Stimulated activated CD8-positive, alpha-beta memory T cell treated with anti-CD3 and anti-CD28 coated beads, Interleukin-7, amount 100 ng/mL, for 4 hours (primary cell): ENCODE measurements around the gene USP5.
A peak's percentile ranks its signal among the peaks of the same experiment; 100 is the strongest.

Experiments used
- DNase-seq, 2 donors: peaks; one replicate each; pipeline ENCODE4 v3.0.0-alpha.2; 2020; ENCODE audit warnings: low read depth in 2 of 2

The USP5 gene

GRCh38 chr12:6826125-6826733, 25.7 kb upstream of the USP5 start:
- no peak for DNase-seq

- DNase-seq, result no peak
These were observed 25.1 kb upstream of the USP5 start for GRCh38 chr12:6826734-6827436.

- DNase-seq, result peak in 1 of 2 donors; percentile 26
These were observed 24.5 kb upstream of the USP5 start for GRCh38 chr12:6827437-6827911.

DNA sequence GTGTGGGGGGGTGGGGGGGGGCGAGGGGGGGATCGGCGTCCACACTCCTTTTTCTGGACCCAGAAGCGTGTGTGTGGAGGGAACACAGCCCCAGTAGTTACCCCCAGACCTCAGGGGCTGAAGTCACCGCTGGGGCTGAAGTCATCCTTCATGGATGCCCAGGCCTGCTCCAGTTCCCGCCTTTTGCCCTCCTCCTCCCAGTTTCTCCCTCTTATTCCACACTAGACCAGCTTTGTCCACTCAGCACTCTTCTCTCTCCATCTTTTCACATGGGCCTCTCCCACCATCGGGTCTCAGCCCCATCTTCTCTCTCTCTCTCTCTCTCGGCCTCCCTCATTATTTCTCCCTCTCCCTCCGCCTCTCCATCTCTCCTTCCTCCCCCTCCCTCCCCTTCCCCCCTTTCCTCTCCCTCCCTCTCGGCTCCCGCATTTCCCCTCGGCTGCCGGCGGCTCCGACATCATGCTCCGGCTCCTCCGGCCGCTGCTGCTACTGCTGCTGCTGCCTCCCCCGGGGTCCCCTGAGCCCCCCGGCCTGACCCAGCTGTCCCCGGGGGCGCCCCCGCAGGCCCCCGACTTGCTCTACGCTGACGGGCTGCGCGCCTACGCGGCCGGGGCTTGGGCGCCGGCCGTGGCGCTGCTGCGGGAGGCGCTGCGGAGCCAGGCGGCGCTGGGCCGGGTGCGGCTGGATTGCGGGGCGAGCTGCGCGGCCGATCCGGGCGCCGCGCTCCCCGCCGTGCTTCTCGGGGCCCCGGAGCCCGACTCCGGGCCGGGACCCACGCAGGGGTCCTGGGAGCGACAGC, 23.8 kb upstream of the USP5 start, which contains the start of gene P3H3:
Gene P3H3 (plus strand): TSS at position 426 of the 799 bp plus-strand sequence. CDS start 34 bp downstream, at position 460.
- DNase-seq, result no peak

DNA sequence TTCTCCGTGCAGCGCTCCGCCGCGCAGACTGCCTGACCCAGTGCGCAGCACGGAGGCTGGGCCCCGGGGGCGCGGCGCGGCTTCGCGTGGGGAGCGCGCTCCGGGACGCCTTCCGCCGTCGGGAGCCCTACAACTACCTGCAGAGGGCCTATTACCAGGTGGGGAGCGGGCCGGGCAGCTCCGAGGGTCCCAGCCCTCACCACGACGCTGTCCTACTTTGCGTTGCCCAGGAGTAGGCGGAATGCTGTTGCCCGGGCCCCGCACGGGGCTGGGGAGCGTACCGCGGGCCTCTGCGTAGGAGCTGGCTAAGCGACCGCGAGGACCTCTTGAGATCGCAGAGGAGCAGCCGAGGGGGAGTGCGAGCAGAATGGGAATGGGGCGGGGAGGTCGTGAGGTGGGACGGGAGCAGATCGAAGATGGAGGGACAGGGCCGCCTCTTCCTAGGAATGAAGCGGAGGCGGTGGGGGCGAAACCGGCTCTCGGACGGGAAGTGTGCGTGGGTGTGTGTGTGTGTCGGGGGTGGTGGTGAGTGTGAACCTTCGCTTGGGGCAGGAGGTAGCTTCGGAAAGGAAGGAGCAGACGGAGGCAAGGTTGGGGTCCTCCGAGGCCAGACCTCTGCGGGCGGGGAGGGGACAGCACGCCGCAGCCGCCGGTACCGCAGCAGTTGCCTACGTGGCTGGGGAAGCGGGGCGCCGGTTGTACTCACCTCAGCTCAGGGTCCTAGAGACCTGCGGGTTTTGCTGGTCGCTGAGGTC, 23.0 kb upstream of the USP5 start:
- DNase-seq, result peak in 1 of 2 donors; percentile 35

- DNase-seq, result no peak
These were observed 22.3 kb upstream of the USP5 start for GRCh38 chr12:6829536-6830220.

GRCh38 chr12:6830286-6830890, 21.6 kb upstream of the USP5 start:
- no peak for DNase-seq

DNA sequence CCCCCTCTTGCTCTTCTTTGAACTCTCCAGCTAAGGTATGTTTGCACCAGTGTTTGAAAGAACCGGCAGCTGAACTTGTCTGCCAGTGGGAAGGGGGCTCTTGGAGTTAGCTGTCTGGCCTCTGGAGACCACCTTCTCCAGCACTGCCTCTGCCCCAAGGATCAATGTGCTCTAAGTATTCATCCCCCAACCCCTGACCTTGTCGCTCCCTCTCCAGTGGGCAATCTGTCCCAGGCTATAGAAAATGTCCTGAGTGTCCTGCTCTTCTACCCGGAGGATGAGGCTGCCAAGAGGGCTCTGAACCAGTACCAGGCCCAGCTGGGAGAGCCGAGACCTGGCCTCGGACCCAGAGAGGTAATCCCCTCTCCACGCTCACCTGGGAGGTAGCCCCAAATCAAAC, 21.0 kb upstream of the USP5 start:
- no peak for DNase-seq

DNA sequence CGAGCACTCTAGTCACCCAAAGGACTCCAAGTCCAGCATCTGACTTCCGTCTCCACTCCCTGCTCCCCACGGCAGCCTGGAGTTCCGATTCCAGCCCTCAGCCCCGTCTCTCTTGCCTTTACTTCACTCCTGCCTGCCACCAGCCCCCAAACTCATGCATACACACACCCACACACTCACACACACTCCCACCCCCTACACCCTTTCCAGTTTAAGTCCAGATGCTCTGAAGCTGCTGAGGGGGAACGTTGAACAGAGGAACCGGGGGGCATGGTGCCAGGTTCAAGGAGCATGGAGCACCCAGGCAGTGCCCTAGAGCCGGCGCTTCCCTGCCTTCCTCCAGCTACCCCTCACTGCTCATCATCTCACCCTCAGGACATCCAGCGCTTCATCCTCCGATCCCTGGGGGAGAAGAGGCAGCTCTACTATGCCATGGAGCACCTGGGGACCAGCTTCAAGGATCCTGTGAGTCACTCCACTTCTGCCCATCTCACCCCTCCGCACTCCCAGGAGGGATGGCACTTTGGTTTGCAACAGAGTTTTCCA, 20.4 kb upstream of the USP5 start:
- no peak for DNase-seq

GRCh38 chr12:6832125-6832524, 19.8 kb upstream of the USP5 start:
- no peak for DNase-seq

DNA sequence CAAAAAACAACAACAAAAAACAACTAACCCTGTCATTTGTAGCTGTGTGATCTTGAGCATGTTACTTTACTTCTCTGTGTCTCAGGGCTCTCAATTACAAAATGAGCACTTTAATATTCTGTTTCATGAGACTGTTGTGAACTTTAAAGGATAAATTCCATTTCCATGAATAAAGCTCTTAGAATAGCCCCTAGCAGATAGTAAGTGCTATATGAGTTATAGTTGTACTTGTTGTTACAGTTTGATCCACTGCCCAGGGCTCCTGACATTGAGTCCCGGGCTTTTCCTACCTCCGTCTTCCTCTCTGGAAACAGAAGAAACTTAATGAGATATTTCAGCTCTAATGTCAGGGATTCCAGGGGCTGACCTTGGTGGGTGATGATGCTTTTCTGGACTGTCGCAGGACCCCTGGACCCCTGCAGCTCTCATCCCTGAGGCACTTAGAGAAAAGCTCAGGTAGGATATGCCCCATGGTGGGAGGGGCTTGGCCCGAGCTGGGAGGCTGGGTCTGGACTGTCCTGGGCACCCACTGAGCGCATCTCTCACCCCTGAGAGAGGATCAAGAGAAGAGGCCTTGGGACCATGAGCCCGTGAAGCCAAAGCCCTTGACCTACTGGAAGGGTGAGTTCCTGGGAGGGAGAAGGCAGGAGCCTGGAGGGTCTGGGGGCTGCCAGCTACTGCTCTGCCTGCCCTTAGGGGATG, 18.6 kb upstream of the USP5 start:
- DNase-seq, result no peak

DNA sequence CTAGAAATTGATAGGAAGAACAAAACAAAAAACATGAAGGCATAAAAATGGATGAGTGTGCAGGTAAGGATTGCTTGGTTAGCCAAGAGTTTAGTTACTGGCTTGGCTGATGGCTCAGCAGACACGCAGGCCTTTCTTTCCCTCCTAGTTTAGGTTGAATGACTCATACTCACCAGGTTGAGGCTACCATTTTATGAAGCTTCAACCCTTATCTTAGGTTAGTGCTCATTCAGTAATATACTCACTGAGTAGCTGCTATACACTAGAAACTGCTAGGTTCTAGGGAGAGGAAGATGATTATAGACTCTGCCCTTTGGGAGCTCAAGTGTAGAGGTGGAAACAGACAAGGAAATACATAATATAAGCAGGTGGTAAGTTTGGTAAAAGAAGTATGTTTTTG, 17.7 kb upstream of the USP5 start:
- DNase-seq, result no peak

DNA sequence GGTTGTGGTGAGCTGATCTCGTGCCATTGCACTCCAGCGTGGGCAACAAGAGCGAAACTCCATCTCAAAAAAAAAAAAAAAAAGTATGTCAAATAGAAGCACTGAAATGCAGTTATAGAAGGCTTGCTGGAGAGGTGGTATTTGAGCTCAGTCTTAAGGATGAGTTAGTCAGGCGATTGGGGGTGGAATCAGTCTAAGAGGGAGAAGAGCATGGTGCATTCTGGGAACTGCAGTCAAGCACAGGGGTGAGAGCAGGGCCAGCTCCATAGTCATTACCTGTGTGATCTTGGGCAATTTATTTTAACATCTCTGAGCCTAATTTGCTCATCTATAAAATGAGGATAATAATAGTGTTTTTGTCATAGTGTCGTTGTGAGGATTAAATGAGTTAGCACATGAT, 17.1 kb upstream of the USP5 start:
- DNase-seq, result no peak

GRCh38 chr12:6836851-6837250, 15.1 kb upstream of the USP5 start:
- no peak for DNase-seq

DNA sequence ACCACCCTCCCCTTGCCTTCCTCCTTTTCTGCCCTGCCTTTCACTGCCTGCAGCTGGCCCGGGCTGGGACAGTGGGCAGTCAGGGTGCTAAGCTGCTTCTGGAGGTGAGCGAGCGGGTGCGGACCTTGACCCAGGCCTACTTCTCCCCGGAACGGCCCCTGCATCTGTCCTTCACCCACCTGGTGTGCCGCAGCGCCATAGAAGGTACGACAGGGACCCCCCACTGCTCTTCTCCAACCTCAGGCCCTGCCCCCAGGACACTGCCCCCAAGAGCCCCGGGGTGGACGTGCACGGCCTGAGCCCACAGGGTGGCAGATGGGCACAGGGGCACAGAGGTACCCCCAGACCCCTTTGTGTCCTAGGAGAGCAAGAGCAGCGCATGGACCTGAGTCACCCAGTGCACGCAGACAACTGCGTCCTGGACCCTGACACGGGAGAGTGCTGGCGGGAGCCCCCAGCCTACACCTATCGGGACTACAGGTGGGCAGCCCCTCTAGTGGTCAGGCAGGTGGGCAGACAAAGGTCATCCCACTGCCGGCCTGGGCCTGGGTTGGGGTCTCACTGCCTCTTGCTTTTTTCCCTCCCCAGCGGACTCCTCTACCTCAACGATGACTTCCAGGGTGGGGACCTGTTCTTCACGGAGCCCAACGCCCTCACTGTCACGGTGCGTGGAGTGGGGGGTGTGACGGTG, 14.4 kb upstream of the USP5 start:
- no peak for DNase-seq

DNA sequence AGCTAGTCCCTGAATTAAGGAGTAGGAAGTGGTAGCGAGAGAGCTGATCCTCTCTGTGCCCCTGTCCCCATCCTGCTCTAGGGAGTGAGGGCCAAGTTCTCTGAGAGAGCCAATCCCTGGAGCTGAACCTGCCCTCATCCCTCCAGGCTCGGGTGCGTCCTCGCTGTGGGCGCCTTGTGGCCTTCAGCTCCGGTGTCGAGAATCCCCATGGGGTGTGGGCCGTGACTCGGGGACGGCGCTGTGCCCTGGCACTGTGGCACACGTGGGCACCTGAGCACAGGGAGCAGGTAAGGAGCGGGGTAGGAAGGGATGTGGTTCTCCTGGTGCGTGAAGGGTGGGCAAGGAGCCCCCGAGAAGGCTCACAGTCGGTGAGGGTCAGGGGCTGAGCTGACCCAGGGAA, 13.1 kb upstream of the USP5 start:
- no peak for DNase-seq

DNA sequence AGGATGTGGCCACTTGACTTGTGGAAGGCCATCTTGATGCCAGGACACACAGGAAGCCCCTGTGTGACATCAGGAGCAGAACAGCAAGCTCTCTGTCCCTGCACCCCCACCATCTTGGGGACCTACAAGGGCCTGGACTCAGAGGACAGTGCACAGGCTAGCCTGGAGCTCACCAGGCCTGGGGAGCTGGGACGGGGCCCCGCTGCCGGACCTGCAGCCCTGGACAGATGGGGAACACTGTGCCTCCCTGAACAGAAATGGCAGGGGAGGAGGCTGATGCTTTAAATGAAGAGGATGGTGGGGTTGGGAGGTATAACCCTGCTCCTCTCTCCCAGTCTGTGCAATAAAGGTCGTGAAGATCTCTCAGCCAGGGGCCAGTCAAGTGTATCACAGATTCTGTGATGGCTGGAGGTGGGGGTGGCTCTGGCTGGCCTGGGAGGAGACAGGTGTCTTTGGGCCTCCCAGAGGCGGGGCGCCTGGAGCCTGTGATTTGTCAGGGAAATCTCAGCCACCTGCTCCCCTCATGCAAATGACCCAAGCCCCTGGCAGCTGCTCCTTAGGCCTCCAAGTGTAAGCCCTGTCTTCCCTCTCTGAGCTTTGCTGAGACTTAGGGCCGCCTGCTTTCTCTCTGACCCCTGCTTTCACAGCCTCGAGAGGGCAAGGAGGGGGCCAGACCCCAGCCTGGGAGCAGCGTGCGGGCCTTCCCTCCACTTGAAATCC, 12.3 kb upstream of the USP5 start:
- no peak for DNase-seq

GRCh38 chr12:6840330-6840729, 11.6 kb upstream of the USP5 start:
- no peak for DNase-seq
